Endothelial cell of umbilical vein (primary cell): ENCODE results near the gene ZNF281. TPM values are rescaled to one million over a fixed set of nuclear protein-coding genes. Genes with fewer than 3 reads are reported as not detected.

Source experiments
- BruUV-seq: library from RNA; stranded (reverse); fragments of 400-500 nt; replicated peaks from 2 replicates; lab custom pipeline; 2021; lab: Mats Ljungman, UMichigan
- CTCF ChIA-PET: fragments of 300-600, 350-600 bp; sonication (Branson Sonifier 250); formaldehyde crosslinking; loops from one replicate; lab custom pipeline; 2021; ENCODE audit warnings: antibody characterized with exemption, inconsistent platforms; lab: Charles Lee
- POLR2A ChIA-PET: fragments of 300-600, 350-600 bp; sonication (Branson Sonifier 250); formaldehyde crosslinking; loops from one replicate; lab custom pipeline; 2021; ENCODE audit warnings: antibody characterized with exemption, inconsistent platforms; lab: Charles Lee
- DNase-seq: peaks from one replicate; pipeline ENCODE4 v3.0.0-alpha.2; 2011; ENCODE audit warnings: low read depth, low spot score
- FAIRE-seq: peaks from 2 replicates; lab custom pipeline; 2011; peaks lifted over from hg19 to GRCh38; lab: Jason Lieb, UNC
- H2AFZ ChIP-seq: 2 replicates; pipeline ENCODE4 v1.6.0; 2012; ENCODE audit warnings: low read depth, low read length, control low read depth, inconsistent platforms
- H3K27ac ChIP-seq: 2 replicates; pipeline ENCODE4 v1.5.1; 2011; ENCODE audit warnings: low read depth, mild to moderate bottlenecking, control low read depth, low read length, moderate library complexity; ENCODE audit not compliant: insufficient read depth
- H3K27me3 ChIP-seq, 2 experiments: 2 replicates each; pipeline versions ENCODE4 v1.6.0 to v1.6.1; 2011; ENCODE audit warnings: low read length in 2 of 2, mixed read lengths in 1 of 2; ENCODE audit not compliant: control insufficient read depth in 2 of 2, insufficient read depth in 2 of 2
- H3K36me3 ChIP-seq, 2 experiments: 2 replicates in 1 of 2; 3 replicates in 1 of 2; pipeline ENCODE4 v1.5.1; 2011; ENCODE audit warnings: low read length in 2 of 2, mild to moderate bottlenecking in 1 of 2, moderate library complexity in 1 of 2; ENCODE audit not compliant: control insufficient read depth in 2 of 2, insufficient read depth in 2 of 2; ENCODE audit errors: extremely low read depth in 1 of 2
- H3K4me1 ChIP-seq: 3 replicates; pipeline ENCODE4 v1.5.1; 2011; ENCODE audit warnings: mild to moderate bottlenecking, low read length; ENCODE audit not compliant: control insufficient read depth, insufficient read depth; ENCODE audit errors: extremely low read depth
- H3K4me2 ChIP-seq: 2 replicates; pipeline ENCODE4 v1.6.1; 2011; ENCODE audit warnings: low read length, control low read depth, mixed read lengths; ENCODE audit not compliant: insufficient read depth
- H3K4me3 ChIP-seq, 3 experiments: fragments of 200-600 bp in 1 of 3; sonication (generic), shearing (Covaris generic) in 1 of 3; replicated peaks in 1 of 3; 2 replicates each; pipeline ENCODE4 v1.5.1; 2011 to 2016; ENCODE audit warnings: control low read depth in 3 of 3, low read length in 3 of 3, mild to moderate bottlenecking in 2 of 3, inconsistent platforms in 1 of 3, low read depth in 1 of 3, moderate library complexity in 1 of 3; ENCODE audit not compliant: insufficient read depth in 1 of 3
- H3K79me2 ChIP-seq: 2 replicates; pipeline ENCODE4 v1.6.0; 2012; ENCODE audit warnings: low read length, inconsistent platforms; ENCODE audit not compliant: control insufficient read depth, insufficient read depth
- H3K9ac ChIP-seq: replicated peaks from 2 replicates; pipeline ENCODE3; 2011; ENCODE audit warnings: low read length, control low read depth; ENCODE audit not compliant: insufficient read depth; ENCODE audit errors: extremely low read depth
- H3K9me1 ChIP-seq: replicated peaks from 3 replicates; pipeline ENCODE4 v1.6.0; 2011; ENCODE audit warnings: mild to moderate bottlenecking, low read length; ENCODE audit not compliant: control insufficient read depth, insufficient read depth; ENCODE audit errors: extremely low read depth
- H3K9me3 ChIP-seq: replicated peaks from 2 replicates; pipeline ENCODE4 v1.5.1; 2012; ENCODE audit warnings: low read length, inconsistent platforms; ENCODE audit not compliant: control insufficient read depth, insufficient read depth
- H4K20me1 ChIP-seq: replicated peaks from 2 replicates; pipeline ENCODE3; 2011; ENCODE audit warnings: mild to moderate bottlenecking, low read length; ENCODE audit not compliant: control insufficient read depth, insufficient read depth; ENCODE audit errors: extremely low read depth
- EZH2 ChIP-seq: IDR thresholded peaks from 2 replicates; pipeline ENCODE4 v1.6.1; 2012; ENCODE audit warnings: borderline replicate concordance, low read depth, mild to moderate bottlenecking, moderate library complexity, low read length, inconsistent platforms; ENCODE audit not compliant: severe bottlenecking
- FOS ChIP-seq: IDR thresholded peaks from 2 replicates; pipeline ENCODE4 v1.6.1; 2011; ENCODE audit warnings: mild to moderate bottlenecking, low read length, moderate library complexity, borderline replicate concordance; ENCODE audit not compliant: insufficient read depth
- GATA2 ChIP-seq: IDR thresholded peaks from 2 replicates; pipeline ENCODE4 v1.7.0; 2011; ENCODE audit warnings: low read depth, mild to moderate bottlenecking, moderate library complexity, mixed read lengths, low read length; ENCODE audit not compliant: insufficient read length, insufficient read depth
- JUN ChIP-seq: IDR thresholded peaks from 2 replicates; pipeline ENCODE4 v1.6.1; 2011; ENCODE audit warnings: borderline replicate concordance, low read depth; ENCODE audit not compliant: insufficient read length, insufficient read depth
- MYC ChIP-seq: IDR thresholded peaks from one replicate; pipeline ENCODE4 v1.6.1; 2011; ENCODE audit warnings: mild to moderate bottlenecking, low read depth, low read length
- POLR2A ChIP-seq: IDR thresholded peaks from 2 replicates; pipeline ENCODE4 v1.6.1; 2012; ENCODE audit warnings: low read depth, mild to moderate bottlenecking, control low read depth, low read length
- POLR2AphosphoS5 ChIP-seq: IDR thresholded peaks from 2 replicates; pipeline ENCODE4 v1.6.1; 2012; ENCODE audit warnings: low read depth, mild to moderate bottlenecking, control low read depth, low read length, moderate library complexity; ENCODE audit not compliant: insufficient read depth
- dilution Hi-C: fragments of 300-500 bp; cut with MboI; formaldehyde crosslinking; loops from one replicate; pipeline ENCODE4 v1.15.0; 2019; ENCODE audit warnings: low sequenced_read_pairs; ENCODE audit not compliant: extremely low pct_ligation_motif_present
- intact Hi-C: fragments of 100-400 bp; cut with micrococcal nuclease; formaldehyde crosslinking; loops from one replicate; pipeline ENCODE4 v1.10.0; 2022
- polyA plus RNA-seq, 4 experiments: library from polyadenylated mRNA; depleted of rRNA in 3 of 4; stranded (reverse) in 3 of 4; unstranded in 1 of 4; fragments of >200 nt; gene quantifications; 2 replicates each; pipeline versions ENCODE4 v1.2.1 to v1.2.3, GENCODE V29; 2011 to 2012; ENCODE audit warnings: missing spikeins in 1 of 4
- total RNA-seq: library from RNA; stranded (reverse); gene quantifications from 2 replicates; pipeline ENCODE4 v1.2.3, GENCODE V29; 2021
- TF ChIP-seq, protein P1 (sequence below): IDR thresholded peaks from 2 replicates; pipeline ENCODE4 v1.6.1; 2011; ENCODE audit not compliant: insufficient read depth, insufficient read length
- TF ChIP-seq, protein P2 (sequence below), 2 donors: IDR thresholded peaks; 1 replicate in 1 of 2; 2 replicates in 1 of 2; pipeline ENCODE4 v1.5.1; 2011; ENCODE audit warnings: low read length in 2 of 2, mild to moderate bottlenecking in 2 of 2, moderate library complexity in 2 of 2, control low read depth in 1 of 2, inconsistent platforms in 1 of 2, low read depth in 1 of 2; ENCODE audit not compliant: insufficient read depth in 1 of 2; ENCODE audit errors: extremely low read depth in 1 of 2

ZNF281 gene
- total and polyA plus RNA-seq, 2 donors (not counting 3 experiments of a cell fraction or from before 2014, with no cell fraction given), result 5.2 to 22.3 TPM

DNA sequence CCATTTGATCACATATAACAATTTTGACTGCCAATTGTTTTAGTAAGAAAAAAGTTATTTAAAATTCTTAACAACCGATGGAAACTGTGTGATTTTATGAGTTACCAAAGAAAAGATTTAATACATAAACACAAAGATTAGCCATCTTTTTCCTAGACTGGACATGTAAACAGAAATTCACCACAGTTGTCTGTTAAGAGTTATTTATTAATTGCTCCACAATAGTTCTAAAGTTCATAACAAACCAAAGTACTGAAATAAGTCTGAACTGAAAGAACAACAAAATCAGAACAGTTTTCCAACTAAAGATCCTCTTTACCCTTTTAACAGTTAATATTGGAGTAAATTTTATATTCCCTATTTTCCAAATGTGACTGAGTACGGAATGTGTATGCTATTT, 8.6 kb downstream of the ZNF281 start:
- H2AFZ ChIP-seq, result no peak overlapping the region
- H3K27me3 ChIP-seq, result no peaks in the 10 kb centered on the region
- no peak overlapping the region for H3K9ac ChIP-seq
- BruUV-seq, result no TSS peak
- intact Hi-C loops (no loop called here), dilution Hi-C loops (no loop called here)
- H3K4me3 ChIP-seq, result no peak overlapping the region
- FAIRE-seq (no peak), DNase-seq (no peak)
- peaks cover 5% of the 10 kb centered on the region for H3K4me1 ChIP-seq
- H3K79me2 ChIP-seq, result peaks cover 30% of the 10 kb centered on the region
- no peak overlapping the region for H3K4me2 ChIP-seq
- CTCF ChIA-PET, result interaction anchor here (1.0 to 1.1 kb wide), 2 partner anchors 9 to 20 kb away, joined by 3 read pairs; no protein-coding TSS in a partner anchor
- H3K36me3 ChIP-seq, result peaks cover 0 to 4% of the 10 kb centered on the region in 2 experiments
- POLR2A ChIA-PET, result no interaction called here
- peaks cover 20% of the 10 kb centered on the region for H4K20me1 ChIP-seq
- H3K9me1 ChIP-seq, result no peaks in the 10 kb centered on the region
- no peak for TF ChIP-seq JUN
- TF ChIP-seq, protein P1, sequence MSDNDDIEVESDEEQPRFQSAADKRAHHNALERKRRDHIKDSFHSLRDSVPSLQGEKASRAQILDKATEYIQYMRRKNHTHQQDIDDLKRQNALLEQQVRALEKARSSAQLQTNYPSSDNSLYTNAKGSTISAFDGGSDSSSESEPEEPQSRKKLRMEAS, result no peak
- TF ChIP-seq, protein P2, sequence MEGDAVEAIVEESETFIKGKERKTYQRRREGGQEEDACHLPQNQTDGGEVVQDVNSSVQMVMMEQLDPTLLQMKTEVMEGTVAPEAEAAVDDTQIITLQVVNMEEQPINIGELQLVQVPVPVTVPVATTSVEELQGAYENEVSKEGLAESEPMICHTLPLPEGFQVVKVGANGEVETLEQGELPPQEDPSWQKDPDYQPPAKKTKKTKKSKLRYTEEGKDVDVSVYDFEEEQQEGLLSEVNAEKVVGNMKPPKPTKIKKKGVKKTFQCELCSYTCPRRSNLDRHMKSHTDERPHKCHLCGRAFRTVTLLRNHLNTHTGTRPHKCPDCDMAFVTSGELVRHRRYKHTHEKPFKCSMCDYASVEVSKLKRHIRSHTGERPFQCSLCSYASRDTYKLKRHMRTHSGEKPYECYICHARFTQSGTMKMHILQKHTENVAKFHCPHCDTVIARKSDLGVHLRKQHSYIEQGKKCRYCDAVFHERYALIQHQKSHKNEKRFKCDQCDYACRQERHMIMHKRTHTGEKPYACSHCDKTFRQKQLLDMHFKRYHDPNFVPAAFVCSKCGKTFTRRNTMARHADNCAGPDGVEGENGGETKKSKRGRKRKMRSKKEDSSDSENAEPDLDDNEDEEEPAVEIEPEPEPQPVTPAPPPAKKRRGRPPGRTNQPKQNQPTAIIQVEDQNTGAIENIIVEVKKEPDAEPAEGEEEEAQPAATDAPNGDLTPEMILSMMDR (IDR thresholded peaks at IDR 0.05; ENCODE audit: extremely low read depth in 1 of 2, insufficient read depth in 1 of 2, low read depth in 1 of 2, low read length in 2 of 2), result no peak
- no peak for TF ChIP-seq GATA2
- TF ChIP-seq FOS, result no peak
- TF ChIP-seq EZH2, result no peak
- no peak for TF ChIP-seq POLR2A
- no peak for TF ChIP-seq POLR2AphosphoS5
- no peak for TF ChIP-seq MYC
- no peak overlapping the region for H3K27ac ChIP-seq
- H3K9me3 ChIP-seq, result no peaks in the 10 kb centered on the region
